SKM-1 (cell line): ENCODE measurements around the gene RPS6KB2.
"Not testable (repeated sequence)": the region's sequence is repeated elsewhere in the genome, so short reads cannot be mapped to it uniquely, and the experiment has no call there.

Experiments used
- DNase-seq: peaks from one replicate; lab custom pipeline; 2025; ENCODE audit not compliant: unreplicated experiment; lab: John Stamatoyannopoulos, UW

Gene RPS6KB2

DNA sequence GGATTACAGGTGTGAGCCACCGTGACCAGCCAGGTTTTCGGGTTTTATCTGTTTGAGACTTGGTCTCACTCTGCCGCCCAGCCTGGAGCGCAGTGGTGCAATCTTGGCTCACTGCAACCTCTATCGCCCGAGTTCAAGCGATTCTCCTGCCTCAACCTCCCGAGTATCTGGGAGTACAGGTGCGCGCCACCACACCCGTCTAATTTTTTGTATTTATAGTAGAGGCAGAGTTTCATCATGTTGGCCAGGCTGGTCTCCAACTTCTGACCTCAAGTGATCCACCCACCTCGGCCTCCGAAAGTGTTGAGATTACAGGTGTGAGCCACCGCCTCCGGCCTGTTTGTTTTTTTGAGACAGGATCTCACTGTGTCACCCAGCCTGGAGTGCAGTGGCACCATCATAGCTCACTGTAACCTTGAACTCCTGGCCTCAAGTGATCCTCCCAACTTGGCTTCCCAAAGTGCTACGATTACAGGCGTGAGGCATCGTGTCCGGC lies 882 bp upstream of the RPS6KB2 start:
- not testable (repeated sequence) for DNase-seq

DNA sequence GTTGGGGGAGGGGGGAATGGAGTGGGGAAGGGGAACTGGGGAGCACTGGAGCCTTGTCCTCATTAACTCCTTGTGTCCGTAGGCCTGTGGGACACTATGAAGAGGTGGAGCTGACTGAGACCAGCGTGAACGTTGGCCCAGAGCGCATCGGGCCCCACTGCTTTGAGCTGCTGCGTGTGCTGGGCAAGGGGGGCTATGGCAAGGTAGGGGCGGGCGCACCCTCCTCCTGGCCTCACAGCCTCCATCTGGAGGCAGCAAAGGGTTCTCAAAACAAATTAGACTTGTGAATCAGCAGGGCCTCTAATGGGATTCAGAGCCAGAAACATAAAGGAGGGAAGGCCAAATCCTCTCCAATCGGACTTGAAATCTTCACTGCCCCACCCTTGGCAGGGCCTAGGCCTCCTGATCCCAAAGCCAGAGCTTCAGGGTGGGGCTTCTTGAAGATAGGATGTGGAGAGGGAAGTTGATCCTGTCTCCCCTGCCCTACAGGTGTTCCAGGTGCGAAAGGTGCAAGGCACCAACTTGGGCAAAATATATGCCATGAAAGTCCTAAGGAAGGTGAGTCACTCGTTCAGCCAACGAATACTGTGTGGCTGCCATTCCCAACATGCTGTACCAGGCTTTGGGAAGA lies 859 bp downstream of the RPS6KB2 start:
- no peak for DNase-seq

DNA sequence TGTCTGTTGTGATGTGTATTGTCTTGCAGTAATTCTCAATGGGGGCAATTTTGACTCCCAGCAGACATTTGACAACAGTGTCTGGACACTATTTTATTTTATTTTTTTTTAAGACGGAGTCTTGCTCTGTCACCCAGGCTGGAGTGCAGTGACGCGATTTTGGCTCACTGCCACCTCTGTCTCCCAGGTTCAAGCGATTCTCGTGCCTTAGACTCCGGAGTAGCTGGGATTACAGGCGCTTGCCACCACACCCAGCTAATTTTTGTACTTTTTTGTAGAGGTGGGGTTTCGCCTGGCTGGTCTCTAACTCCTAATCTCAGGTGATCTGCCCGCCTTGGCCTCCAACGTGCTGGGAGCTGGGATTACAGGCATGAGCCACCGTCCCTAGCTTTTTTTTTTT lies 1.4 kb downstream of the RPS6KB2 start:
- DNase-seq: no peak

DNA sequence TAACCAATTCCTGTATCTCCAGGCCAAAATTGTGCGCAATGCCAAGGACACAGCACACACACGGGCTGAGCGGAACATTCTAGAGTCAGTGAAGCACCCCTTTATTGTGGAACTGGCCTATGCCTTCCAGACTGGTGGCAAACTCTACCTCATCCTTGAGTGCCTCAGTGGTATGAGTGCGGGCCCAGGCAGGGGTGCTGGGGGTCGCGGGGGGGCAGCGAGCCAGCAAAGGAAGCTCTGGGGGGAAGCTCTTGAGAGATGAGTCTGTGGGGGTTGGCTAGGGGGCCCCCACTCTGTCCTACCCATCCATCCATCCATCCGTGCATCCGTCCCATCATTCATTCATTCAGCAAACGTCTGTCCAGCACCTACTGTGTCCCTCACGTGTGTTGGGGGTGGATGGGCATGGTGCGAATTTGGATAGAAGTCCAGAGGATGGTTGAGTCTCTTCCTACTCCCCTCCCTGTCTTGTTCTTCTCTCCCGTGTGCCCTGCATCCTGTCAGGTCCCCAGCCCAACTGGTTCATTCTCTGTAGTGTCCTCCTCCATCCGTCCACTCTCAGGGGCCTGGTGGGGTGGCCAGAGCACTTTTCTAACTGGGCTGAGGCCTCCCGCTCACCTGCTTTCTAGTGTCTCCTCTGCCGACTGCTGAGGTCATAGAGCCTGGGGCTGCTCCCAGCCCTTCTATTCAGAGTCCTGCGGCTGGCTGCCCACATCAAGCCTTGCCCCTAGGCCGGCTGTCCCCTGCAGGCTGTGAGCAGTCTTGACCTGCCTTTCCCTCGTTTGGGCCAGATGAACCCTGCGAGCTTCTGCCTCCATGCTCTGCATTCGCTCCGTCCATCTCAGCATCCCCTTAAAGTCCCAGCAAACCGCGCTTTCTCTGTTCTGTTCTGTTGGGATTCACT lies 3.3 kb downstream of the RPS6KB2 start:
- no peak for DNase-seq

DNA sequence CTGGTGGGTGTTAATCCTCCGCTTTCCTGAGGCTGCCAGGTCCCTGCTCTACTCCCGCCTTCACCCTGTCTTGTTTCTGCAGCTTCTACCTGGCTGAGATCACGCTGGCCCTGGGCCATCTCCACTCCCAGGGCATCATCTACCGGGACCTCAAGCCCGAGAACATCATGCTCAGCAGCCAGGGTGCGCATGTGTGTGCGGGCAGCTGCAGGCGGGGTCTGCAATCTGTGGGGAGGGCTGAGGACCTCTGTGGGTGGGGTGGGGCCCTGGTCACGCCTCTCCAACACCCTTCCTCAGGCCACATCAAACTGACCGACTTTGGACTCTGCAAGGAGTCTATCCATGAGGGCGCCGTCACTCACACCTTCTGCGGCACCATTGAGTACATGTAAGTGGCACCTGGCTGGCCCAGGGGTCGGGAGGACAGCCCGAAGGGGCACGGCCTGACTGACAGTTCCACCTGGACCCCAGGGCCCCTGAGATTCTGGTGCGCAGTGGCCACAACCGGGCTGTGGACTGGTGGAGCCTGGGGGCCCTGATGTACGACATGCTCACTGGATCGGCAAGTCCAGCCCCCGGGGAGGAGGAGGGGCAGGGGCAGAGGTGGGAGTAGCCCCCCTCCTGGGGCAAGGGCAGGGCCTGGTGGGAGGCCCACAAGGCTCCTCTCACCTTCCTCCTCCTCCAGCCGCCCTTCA lies 4.5 kb downstream of the RPS6KB2 start:
- DNase-seq: no peak

DNA sequence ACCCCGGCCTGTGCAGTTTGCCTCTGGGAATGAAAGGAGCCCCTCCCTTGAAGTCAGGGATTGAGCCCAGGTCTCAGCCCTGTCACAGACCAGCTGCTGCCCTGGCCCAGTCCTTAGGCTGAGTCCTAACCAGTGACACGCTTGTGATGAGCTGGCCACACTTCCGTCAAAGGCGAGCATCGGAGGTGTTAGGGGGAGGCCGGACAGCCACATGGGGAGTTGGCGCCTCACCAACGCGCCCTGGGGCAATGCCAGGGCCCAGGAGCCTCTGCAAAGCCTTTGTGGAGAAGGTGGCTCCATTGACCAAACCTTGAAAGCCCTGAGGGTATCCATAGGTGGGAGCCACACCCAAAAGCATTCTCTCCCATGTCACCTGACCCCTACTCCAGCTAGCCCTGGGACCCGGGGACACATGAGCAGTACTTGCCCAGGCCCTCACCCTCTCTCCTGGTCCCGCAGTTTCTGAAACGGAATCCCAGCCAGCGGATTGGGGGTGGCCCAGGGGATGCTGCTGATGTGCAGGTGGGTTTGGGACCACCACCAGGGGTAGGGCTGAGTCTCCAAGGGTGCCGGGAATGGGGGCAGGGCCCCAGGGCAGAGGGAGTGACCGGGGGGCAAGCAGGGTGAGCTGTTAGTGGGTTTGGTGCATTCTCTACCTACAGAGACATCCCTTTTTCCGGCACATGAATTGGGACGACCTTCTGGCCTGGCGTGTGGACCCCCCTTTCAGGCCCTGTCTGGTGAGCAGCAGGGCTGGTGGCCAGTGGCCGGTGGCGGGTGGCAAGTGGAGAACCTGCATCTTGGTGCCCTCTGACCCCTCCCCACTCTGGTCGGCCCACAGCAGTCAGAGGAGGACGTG lies 5.5 kb downstream of the RPS6KB2 start:
- DNase-seq: no peak

DNA sequence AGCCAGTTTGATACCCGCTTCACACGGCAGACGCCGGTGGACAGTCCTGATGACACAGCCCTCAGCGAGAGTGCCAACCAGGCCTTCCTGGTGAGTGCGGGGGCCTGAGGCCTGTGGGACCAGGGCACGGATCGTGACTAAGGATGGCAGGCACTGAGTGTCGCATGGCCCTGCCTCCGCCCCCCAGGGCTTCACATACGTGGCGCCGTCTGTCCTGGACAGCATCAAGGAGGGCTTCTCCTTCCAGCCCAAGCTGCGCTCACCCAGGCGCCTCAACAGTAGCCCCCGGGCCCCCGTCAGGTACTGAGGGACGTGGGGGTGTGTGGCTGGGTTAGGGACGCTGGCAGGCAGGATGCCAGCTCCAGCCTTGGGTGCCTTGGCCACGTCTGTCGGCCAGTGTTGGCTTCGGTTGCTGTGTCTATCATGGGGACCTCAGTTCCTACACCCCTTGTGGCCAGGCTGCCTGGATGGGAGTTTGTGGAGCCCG lies 6.1 kb downstream of the RPS6KB2 start:
- no peak for DNase-seq

DNA sequence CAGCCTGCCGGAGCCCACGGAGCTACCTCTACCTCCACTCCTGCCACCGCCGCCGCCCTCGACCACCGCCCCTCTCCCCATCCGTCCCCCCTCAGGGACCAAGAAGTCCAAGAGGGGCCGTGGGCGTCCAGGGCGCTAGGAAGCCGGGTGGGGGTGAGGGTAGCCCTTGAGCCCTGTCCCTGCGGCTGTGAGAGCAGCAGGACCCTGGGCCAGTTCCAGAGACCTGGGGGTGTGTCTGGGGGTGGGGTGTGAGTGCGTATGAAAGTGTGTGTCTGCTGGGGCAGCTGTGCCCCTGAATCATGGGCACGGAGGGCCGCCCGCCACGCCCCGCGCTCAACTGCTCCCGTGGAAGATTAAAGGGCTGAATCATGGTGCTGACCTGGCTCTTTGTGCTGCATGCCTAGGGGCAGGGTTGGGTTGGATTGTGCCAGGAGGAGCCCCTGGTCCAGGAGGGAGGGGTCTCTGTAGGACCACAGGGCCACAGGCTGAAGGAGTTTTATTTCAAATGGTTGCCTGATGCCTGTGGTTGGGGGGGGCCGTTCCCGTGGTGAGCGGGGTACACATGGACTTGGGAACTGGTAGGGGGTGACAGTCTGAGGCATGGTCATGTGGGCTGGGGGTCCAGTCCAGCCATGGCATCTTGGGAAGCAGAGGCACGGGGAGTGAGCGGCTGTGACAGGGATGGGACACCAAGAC lies 6.9 kb downstream of the RPS6KB2 start:
- no peak for DNase-seq

DNA sequence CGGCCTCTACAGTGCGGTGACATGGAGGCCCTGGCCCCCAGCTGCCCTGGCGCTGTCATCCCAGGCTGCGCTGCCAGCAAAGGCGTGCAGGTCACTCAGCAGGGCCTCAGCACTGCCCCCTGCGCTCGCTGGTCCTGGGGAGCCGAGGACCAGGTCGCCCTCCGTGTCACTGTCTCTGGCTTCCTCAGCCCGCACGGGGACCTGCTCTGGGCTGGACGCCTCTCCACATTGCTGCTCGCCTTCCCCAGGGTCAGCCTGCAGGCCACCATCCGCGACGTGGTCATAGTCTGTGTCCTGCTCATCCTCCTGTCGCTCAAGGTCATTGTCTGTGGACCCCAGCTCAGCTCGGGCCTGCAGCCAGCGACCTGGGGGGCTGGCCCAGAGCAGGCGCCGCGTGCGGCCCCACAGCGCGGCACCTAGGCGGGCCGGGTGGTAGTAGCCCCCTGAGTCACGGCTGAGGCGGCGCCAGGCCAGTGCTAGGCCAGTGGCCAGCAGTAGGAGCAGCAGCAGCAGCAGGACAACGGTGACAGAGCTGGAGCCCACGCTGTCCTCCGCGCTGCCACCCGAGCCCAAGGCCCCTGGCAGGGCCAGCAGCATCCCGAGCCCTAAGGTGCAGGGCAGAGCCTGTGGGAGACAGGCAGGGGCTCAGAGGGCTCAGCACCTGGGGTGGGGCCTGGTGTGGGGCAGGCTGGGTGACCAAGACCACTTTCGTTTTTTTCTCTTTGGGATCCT lies 7.6 kb downstream of the RPS6KB2 start:
- no peak for DNase-seq

DNA sequence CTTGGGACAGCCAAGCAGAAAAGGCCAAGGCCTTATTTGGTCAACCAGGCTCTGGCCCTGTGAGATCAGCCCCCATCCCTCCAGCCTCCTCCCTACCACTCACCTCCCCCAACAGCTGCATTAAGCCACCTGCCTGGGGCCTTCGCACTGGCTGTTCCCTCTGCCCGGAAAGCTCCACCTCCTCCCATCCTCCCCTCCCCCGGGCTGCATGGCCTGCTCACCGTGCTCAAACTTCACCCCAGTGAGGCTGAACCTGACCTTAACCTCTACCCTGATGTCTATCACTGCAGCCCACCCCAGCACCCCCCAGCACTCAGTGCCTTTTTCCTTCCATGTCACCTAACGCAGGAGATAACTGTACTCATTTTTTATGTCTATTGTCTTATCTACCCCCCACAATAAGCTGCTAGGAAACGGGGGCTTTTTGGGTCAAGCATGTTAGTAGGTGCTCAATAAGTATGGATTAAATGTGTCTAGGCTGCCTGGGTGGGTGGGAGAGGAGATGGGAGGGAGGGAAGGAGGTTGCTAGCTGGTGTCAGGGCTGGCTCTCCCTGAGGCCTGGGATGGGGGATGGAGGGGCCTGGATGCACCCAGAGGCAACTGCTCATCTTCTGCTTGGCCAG lies 8.3 kb downstream of the RPS6KB2 start:
- DNase-seq: no peak

DNA sequence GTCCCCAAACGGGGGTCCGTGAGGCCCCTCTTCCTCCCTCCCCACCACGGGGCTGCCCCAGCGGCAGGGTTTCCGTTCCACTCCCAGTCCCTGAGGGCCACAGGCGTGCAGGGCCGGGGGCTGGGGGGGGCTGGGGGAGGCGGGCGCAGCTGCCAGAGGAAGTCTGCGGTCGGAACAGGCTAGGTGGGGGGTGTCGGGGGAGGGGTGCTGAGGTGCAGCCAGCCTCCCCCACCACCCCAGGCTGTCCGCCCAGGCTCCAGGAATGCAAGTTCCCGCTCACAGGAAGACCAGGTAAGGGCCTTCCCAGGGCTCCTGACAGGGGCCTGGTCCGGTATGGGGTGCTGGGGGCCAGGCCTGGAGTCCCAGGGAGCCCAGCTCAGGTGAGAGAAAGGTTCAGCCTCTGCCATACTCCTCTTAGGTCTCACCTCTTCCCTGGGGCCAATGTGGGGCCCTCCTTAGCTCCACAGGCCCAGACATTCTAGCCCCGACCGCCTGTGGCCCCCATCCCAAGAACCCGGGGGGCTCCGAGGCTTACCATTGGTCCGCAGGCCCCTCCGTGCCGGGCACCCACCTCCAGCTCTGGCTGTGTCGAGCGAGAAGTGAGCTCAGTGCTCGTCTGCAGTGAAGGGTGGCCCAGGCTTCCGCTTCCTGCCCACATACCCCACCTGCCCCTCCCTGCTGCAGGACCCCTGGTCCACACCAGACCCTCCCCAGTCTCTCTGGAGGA lies 9.0 kb downstream of the RPS6KB2 start, which contains the start of gene PTPRCAP:
TSS of gene PTPRCAP (minus strand) at position 601 of the 727 bp plus-strand sequence. CDS start at position 538, 63 bp downstream.
- DNase-seq: no peak

DNA sequence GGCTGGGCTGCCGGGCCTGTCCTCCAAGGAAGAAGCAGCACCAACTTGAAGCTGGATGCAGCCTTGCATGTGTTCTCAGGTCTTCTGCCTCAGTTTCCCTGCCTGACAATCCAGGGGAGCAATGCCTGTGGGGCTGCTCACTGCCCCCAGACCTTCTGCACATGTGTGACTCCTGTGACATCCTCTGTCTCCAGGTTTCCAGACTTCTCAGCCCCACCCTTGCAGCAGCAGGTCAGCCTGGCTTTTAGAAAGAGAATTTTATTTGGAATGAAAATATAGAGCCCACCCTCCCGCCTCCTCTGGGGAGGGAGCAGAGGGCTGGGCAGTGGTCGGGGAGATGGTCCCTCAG lies 9.5 kb downstream of the RPS6KB2 start:
- DNase-seq: no peak

DNA sequence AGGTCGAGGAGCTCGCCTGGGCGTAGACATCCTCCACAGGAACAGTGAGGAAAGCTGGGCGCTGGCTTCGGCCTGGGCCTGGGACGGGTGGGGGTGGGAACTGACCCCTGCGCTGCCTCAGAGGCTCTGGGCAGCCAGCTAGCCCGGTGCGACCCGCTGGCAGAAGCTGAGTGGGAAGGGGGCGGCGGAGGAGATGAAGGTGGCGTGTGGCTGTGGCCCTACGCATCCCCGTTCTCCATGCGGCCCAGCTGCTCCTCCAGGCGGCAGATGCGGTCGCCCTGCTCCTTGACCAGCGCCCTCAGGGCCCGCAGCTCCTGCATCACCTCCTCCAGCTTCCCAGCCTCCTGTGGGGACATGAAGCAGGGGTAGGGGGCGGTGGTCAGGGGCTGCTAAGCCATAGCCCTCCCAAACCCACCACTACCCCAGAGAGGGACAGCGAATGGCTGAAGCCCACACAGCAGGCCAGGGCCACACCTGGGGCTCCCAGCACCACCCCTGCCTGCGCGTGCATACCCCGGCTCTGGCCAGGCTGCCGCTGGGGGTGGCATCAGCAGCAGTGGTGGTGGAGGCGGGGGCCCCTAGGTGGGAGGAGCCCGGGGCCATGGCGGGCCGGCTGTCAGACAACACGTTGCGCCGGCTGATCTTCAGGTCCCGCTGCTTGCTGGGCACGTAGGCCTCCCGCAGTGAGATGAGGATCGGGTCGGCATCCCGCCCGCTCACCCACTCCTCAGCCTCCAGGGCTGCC lies 10.0 kb downstream of the RPS6KB2 start:
- no peak for DNase-seq

DNA sequence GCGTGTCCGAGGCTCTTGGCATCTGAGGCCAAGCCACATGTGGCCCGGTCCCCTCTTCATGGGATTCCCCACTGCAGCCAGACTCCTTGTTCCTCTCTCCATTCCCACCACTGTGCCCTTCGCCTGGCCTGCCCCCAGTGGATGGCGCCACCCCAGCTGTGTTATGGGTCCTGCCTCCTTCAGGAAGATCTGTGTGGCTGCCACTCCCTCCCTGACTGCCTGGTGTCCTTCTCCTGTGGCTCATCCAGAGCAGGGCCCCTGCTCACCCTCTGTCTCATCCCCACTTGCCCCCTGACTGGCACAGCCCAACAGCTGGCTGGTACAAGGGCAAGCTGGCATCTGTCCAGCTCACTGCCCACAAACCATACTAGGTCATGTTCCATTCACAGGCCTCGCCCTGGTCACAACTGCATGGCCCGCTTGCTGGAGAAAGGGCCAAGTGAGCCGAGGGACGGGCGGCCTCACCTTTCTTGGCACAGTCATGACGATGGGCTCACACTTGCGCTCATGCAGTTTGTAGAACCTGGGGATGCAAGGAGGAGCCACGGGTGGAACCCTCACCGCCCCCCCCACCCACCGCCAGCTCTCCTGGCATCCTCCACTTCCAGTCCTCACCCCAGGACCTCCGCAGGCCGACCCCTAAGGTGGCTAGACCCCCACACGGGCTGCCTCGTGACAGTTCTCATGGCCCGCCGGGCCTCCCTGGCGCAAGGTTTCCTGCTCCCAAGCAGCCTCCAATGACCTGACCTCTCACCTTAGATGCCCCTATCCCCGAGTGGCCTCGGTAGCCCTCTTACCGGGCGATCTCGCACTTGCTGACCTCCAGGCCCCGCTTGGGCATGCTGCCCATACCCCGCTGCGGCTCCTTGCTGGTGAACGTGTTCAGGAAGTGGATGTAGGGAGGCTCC lies 11.3 kb downstream of the RPS6KB2 start:
- no peak for DNase-seq

DNA sequence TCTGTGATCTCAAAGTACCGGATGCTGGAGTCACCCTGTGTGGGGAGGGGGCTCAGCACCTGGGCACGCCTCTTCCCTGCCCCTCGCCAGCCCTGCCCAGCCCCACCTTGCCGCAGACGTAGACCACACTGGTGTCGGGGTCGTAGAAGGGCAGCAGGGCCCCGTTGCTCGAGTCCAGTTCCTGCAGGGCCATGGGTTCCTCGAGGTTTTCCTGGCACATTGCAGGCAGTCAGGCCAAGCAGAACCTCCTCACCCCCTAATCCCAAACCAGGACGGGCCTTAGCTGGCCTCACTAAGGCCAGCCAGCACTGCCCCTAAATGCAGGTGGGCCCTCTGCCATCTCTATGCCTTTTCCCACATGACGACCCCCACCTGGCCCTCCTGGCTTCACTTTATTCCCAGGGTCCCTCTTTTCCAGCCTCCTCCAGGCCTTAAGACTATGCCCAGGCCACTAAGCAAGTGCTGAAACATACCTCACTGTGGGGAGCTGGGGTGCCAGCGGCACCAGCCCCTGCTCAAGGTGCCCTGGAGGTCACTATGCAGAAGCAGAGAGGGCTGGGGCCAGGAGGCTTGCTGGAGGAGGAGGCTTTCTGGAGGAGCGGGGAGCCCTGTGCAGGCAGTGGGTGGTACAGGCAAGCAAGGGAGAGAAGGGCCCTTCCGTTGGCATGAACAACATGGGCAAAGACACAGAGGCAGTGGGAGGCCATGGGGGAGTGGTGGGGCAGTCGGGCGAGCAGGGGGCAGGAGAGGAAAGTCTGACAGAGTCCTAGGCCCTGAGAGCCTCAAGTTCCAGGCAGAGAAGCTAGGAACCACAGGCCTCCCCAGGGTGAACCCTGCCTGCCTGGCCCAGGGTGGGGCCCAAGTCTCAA lies 12.2 kb downstream of the RPS6KB2 start:
- DNase-seq: no peak
